Naive thymus-derived CD4-positive, alpha-beta T cell (primary cell): Measurements from ENCODE around the gene MYOCOS. TPM values are rescaled to one million over a fixed set of nuclear protein-coding genes. Genes with fewer than 3 reads are reported as not detected.
"Not testable (repeated sequence)": the region's sequence is repeated elsewhere in the genome, so short reads cannot be mapped to it uniquely, and the experiment has no call there.

ENCODE experiments used
- ATAC-seq: fragments of 150-1000 bp; cut with Tn5 transposase; 2 replicates; pipeline ENCODE4 v1.10.0; 2021; ENCODE audit warnings: mild to moderate bottlenecking, moderate library complexity
- CTCF ChIA-PET: fragments of 350-600 bp; sonication (Branson Sonifier 250); formaldehyde crosslinking; loops from one replicate; lab custom pipeline; 2021; ENCODE audit warnings: antibody characterized with exemption; lab: Charles Lee
- POLR2A ChIA-PET: fragments of 350-600 bp; sonication (Branson Sonifier 250); formaldehyde crosslinking; loops from one replicate; lab custom pipeline; 2021; ENCODE audit warnings: antibody characterized with exemption, inconsistent platforms; lab: Charles Lee
- DNase-seq, 9 donors: peaks; one replicate each; pipeline versions ENCODE4 v3.0.0 to v3.0.0-alpha.2; 2020 to 2022; ENCODE audit warnings: mixed read lengths in 1 of 9
- H3K27ac ChIP-seq: one replicate; pipeline ENCODE4 v1.7.0; 2013; ENCODE audit warnings: mild to moderate bottlenecking, low read depth, low read length, moderate library complexity
- H3K27me3 ChIP-seq, 2 donors: one replicate each; pipeline ENCODE4 v1.7.0; 2013; ENCODE audit warnings: low read length in 2 of 2, mild to moderate bottlenecking in 2 of 2, moderate library complexity in 2 of 2; ENCODE audit not compliant: control insufficient read depth in 2 of 2, insufficient read depth in 2 of 2
- H3K36me3 ChIP-seq, 3 experiments: 1 replicate in 2 of 3; 2 replicates in 1 of 3; pipeline ENCODE4 v1.7.0; 2013; ENCODE audit warnings: low read length in 3 of 3, mild to moderate bottlenecking in 3 of 3, moderate library complexity in 1 of 3; ENCODE audit not compliant: insufficient read depth in 3 of 3, control insufficient read depth in 2 of 3
- H3K4me1 ChIP-seq, 2 donors: one replicate each; pipeline ENCODE4 v1.7.0; 2013; ENCODE audit warnings: low read length in 2 of 2, mild to moderate bottlenecking in 2 of 2, moderate library complexity in 1 of 2; ENCODE audit not compliant: control insufficient read depth in 2 of 2, insufficient read depth in 2 of 2
- H3K4me3 ChIP-seq: 2 replicates; pipeline ENCODE4 v1.7.0; 2013; ENCODE audit warnings: mild to moderate bottlenecking, low read length
- H3K9me3 ChIP-seq, 3 experiments: 1 replicate in 2 of 3; 2 replicates in 1 of 3; pipeline ENCODE4 v1.7.0; 2013; ENCODE audit warnings: low read length in 3 of 3; ENCODE audit not compliant: control insufficient read depth in 2 of 3
- H3K27ac Mint-ChIP-seq, 9 donors: one replicate each; pipeline ENCODE4 v1.8.0; 2020 to 2022; ENCODE audit warnings: mixed read lengths in 9 of 9, mild to moderate bottlenecking in 8 of 9, moderate library complexity in 5 of 9, inconsistent platforms in 2 of 9
- H3K27me3 Mint-ChIP-seq, 5 donors: one replicate each; pipeline ENCODE4 v1.8.0; 2021 to 2022; ENCODE audit warnings: mixed read lengths in 5 of 5, mild to moderate bottlenecking in 1 of 5
- H3K36me3 Mint-ChIP-seq, 5 donors: one replicate each; pipeline ENCODE4 v1.8.0; 2020 to 2022; ENCODE audit warnings: mixed read lengths in 5 of 5, mild to moderate bottlenecking in 3 of 5, inconsistent platforms in 1 of 5
- H3K4me1 Mint-ChIP-seq, 7 donors: one replicate each; pipeline ENCODE4 v1.8.0; 2020 to 2022; ENCODE audit warnings: mixed read lengths in 7 of 7, mild to moderate bottlenecking in 3 of 7, inconsistent platforms in 1 of 7
- H3K4me3 Mint-ChIP-seq, 10 donors: one replicate each; pipeline ENCODE4 v1.8.0; 2020 to 2022; ENCODE audit warnings: mild to moderate bottlenecking in 10 of 10, mixed read lengths in 10 of 10, moderate library complexity in 6 of 10, inconsistent platforms in 2 of 10
- H3K9me3 Mint-ChIP-seq, 11 donors: one replicate each; pipeline ENCODE4 v1.8.0; 2020 to 2022; ENCODE audit warnings: mixed read lengths in 11 of 11, mild to moderate bottlenecking in 4 of 11, inconsistent platforms in 1 of 11, moderate library complexity in 1 of 11
- intact Hi-C, 2 donors: fragments of 100-400 bp; cut with micrococcal nuclease; formaldehyde crosslinking; loops; one replicate each; pipeline ENCODE4 v1.15.1; 2023
- polyA plus RNA-seq, 2 donors: library from polyadenylated mRNA; unstranded; fragments of 300-500 nt; fragmentation: Illumina TruSeq; gene quantifications; one replicate each; pipeline ENCODE4 v1.2.3, GENCODE V29; 2021
- total RNA-seq, 6 experiments: library from RNA in 5 of 6; stranded (reverse) in 5 of 6; gene quantifications; 1 replicate in 5 of 6; 2 replicates in 1 of 6; pipeline ENCODE4 v1.2.3 and lab custom pipeline; 2021 to 2026

Gene MYOCOS
- total and polyA plus RNA-seq, 7 experiments from 2014 or later, result 0.19 to 0.81 (median 0.31) TPM; not detected in 3

DNA sequence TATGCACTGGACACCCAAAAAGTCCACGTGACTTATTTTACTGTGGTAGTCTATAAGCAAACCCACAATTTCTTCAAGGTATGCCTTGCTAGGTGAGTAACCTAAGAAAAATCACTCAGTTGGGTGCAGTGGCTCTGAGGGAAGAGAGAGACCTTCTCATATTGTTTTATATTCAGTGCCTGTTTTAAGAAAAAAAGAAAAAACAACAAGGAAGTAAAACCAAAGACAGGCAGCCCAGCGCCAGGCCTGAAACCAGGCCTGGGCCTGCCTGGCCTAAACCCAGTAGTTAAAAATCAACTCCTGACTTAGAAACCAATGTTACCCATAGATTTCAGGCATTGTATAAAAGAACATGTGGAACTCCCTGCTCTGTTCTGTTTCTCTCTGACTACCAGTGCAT is 21.7 kb upstream of the MYOCOS start:
- H3K4me3 ChIP-seq, H3K4me1 ChIP-seq, H3K27me3 Mint-ChIP-seq, H3K27me3 ChIP-seq, CTCF ChIA-PET, H3K4me3 Mint-ChIP-seq, H3K27ac ChIP-seq, H3K27ac Mint-ChIP-seq, H3K36me3 ChIP-seq, ATAC-seq, H3K9me3 ChIP-seq, H3K36me3 Mint-ChIP-seq, POLR2A ChIA-PET, DNase-seq, H3K4me1 Mint-ChIP-seq: not testable (repeated sequence)
- peaks cover 0 to 13% (median 0%) of the 10 kb centered on the region in 11 donors for H3K9me3 Mint-ChIP-seq
- intact Hi-C loops, result loop anchor here in 1 of 2 donors (5.0 kb wide), 1 partner anchor 142 kb away; the partner anchor contains the start of gene VAMP4

DNA sequence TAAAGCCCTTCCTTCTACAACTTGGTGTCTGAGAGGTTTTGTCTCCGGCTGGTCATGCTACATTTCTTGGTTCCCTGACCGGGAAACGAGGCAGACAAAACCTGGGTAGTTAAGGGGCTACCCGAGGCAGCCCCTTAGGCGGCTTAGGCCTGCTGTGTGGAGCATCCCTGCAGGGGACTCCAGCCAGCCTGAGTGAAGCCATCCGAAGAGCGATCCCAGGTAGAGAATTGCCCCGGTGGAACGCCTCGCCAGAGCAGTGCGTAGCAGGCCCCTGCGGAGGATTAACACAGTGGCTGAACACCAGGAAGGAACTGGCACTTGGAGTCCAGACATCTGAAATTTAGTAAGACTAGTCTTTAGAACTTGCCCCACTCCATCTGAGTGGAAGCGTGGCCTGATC is 21.2 kb upstream of the MYOCOS start:
- Mint-ChIP-seq H3K36me3 (peaks cover 0 to 9% (median 2%) of the 10 kb centered on the region in 5 donors), H3K9me3 (peaks cover 0 to 13% (median 0%) of the 10 kb centered on the region in 11 donors), H3K4me3 (no peak overlapping the region), H3K27ac (no peak overlapping the region), H3K27me3 (no peaks in the 10 kb centered on the region), H3K4me1 (peaks cover 0 to 1% (median 0%) of the 10 kb centered on the region in 7 donors)
- no peaks in the 10 kb centered on the region for H3K9me3 ChIP-seq
- no peak overlapping the region for H3K4me3 ChIP-seq
- POLR2A ChIA-PET, result no interaction called here
- H3K36me3 ChIP-seq, result no peaks in the 10 kb centered on the region
- H3K27ac ChIP-seq, result no peak overlapping the region
- no peaks in the 10 kb centered on the region for H3K4me1 ChIP-seq
- intact Hi-C loops, result loop anchor here in 1 of 2 donors (5.0 kb wide), 1 partner anchor 141 kb away; the partner anchor contains the start of gene VAMP4
- H3K27me3 ChIP-seq, result no peaks in the 10 kb centered on the region
- ATAC-seq, result no peak
- CTCF ChIA-PET, result no interaction called here
- no peak for DNase-seq

DNA sequence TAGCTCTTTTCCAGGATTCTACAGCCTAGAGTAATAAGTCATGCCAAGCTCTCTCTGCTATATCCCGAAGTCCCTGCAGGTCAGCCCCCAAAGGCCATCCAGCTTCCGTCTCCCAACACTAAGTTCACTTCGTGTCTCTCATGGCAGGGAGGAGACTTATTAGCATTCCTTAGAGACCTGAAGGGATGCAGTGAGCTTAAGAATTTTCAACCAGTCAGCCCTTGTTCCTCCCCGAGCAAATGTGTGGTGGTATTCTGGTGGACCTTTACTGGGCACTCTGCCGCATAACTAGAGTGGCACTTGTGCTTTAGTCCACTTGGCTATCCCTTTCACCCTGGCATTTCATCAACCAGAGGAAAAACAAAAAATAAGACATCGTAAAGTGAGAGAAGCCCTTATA is 19.0 kb upstream of the MYOCOS start:
- DNase-seq, H3K4me3 Mint-ChIP-seq, H3K36me3 Mint-ChIP-seq, H3K9me3 Mint-ChIP-seq, H3K36me3 ChIP-seq, H3K4me1 Mint-ChIP-seq, H3K27ac Mint-ChIP-seq, ATAC-seq, H3K9me3 ChIP-seq, POLR2A ChIA-PET, CTCF ChIA-PET, H3K4me1 ChIP-seq, H3K27me3 Mint-ChIP-seq, H3K4me3 ChIP-seq, H3K27me3 ChIP-seq, H3K27ac ChIP-seq: not testable (repeated sequence)
- intact Hi-C loops, result loop anchor here in 1 of 2 donors (5.0 kb wide), 1 partner anchor 139 kb away; the partner anchor contains the start of gene VAMP4

DNA sequence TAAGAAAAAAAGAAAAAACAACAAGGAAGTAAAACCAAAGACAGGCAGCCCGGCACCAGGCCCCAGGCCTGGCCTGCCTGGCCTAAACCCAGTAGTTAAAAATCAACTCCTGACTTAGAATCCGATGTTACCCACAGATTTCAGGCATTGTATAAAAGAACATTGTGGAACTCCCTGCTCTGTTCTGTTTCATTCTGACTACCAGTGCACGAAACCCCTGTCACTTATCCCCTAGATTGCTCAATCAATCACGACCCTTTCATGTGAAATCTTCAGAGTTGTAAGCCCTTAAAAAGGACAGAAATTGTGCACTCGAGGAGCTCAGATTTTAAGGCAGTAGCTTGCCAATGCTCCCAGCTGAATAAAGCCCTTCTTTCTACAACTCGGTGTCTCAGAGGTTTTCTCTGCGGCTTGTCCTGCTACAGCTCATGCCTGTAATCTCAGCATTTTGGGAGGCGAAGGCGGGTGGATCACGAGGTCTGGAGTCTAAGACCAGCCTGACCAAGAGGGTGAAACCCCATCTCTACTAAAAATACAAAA is 15.6 kb upstream of the MYOCOS start:
- no peaks in the 10 kb centered on the region for H3K4me1 Mint-ChIP-seq
- H3K4me3 Mint-ChIP-seq, result no peak overlapping the region
- Histone ChIP-seq H3K4me1 (no peaks in the 10 kb centered on the region), H3K9me3 (no peaks in the 10 kb centered on the region), H3K36me3 (no peaks in the 10 kb centered on the region), H3K27me3 (no peaks in the 10 kb centered on the region), H3K4me3 (no peak overlapping the region), H3K27ac (no peak overlapping the region)
- peaks cover 0 to 2% (median 0%) of the 10 kb centered on the region in 11 donors for H3K9me3 Mint-ChIP-seq
- no peaks in the 10 kb centered on the region for H3K36me3 Mint-ChIP-seq
- no peaks in the 10 kb centered on the region for H3K27me3 Mint-ChIP-seq
- no peak for ATAC-seq
- H3K27ac Mint-ChIP-seq, result no peak overlapping the region
- CTCF ChIA-PET, result interaction anchor here (0.6 kb wide), 1 partner anchor 19 kb away, joined by 3 read pairs; no protein-coding TSS in a partner anchor
- intact Hi-C loops, result no loop called here
- DNase-seq, result no peak
- POLR2A ChIA-PET, result no interaction called here

- ATAC-seq, result no peak
- no peak overlapping the region for H3K4me3 Mint-ChIP-seq
- POLR2A ChIA-PET, result no interaction called here
Observed at GRCh38 chr1:171610385-171610784, 11.7 kb upstream of the MYOCOS start.

DNA sequence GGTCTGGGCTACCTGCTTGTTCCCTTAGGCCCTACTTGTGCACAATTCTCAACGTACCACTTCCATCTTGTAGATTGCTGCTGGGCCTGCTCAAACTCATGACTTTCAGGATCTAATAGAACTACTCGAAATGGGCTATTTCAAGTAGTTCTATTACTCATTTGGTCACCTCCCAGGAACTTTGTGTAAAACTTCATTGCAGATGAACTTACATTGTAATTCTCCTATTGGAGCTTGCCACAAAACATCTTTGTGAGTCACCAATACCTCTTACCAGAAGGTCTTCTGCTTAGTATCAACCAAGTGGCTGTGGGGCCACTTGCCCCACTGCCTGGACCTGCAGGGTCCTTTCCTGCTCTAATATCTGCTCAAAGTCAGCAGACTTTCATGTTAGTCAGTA is 10.7 kb upstream of the MYOCOS start:
- ChIA-PET POLR2A (no interaction called here), CTCF (no interaction called here)
- DNase-seq (no peak), ATAC-seq (no peak)
- Histone ChIP-seq H3K27ac (no peak overlapping the region), H3K36me3 (no peaks in the 10 kb centered on the region), H3K27me3 (no peaks in the 10 kb centered on the region), H3K4me3 (no peak overlapping the region), H3K9me3 (no peaks in the 10 kb centered on the region), H3K4me1 (no peaks in the 10 kb centered on the region)
- Mint-ChIP-seq H3K27me3 (no peaks in the 10 kb centered on the region), H3K27ac (no peak overlapping the region), H3K4me3 (no peak overlapping the region), H3K36me3 (no peaks in the 10 kb centered on the region), H3K4me1 (no peaks in the 10 kb centered on the region), H3K9me3 (peaks cover 0 to 2% (median 0%) of the 10 kb centered on the region in 11 donors)
- intact Hi-C loops, result no loop called here

More at GRCh38 chr1:171610385-171610784, 11.7 kb upstream of the MYOCOS start:
- no peaks in the 10 kb centered on the region for H3K9me3 ChIP-seq
- Mint-ChIP-seq H3K27me3 (no peaks in the 10 kb centered on the region), H3K36me3 (no peaks in the 10 kb centered on the region), H3K4me1 (no peaks in the 10 kb centered on the region), H3K9me3 (peaks cover 0 to 2% (median 0%) of the 10 kb centered on the region in 11 donors), H3K27ac (no peak overlapping the region)
- no peaks in the 10 kb centered on the region for H3K4me1 ChIP-seq
- no peak overlapping the region for H3K27ac ChIP-seq
- no peaks in the 10 kb centered on the region for H3K27me3 ChIP-seq
- no peaks in the 10 kb centered on the region for H3K36me3 ChIP-seq
- no peak overlapping the region for H3K4me3 ChIP-seq
- intact Hi-C loops, result no loop called here
- CTCF ChIA-PET, result no interaction called here
- no peak for DNase-seq

GRCh38 chr1:171613282-171613681 is 8.8 kb upstream of the MYOCOS start:
- Histone ChIP-seq H3K4me3 (no peak overlapping the region), H3K4me1 (no peaks in the 10 kb centered on the region), H3K9me3 (no peaks in the 10 kb centered on the region), H3K27me3 (no peaks in the 10 kb centered on the region), H3K27ac (no peak overlapping the region), H3K36me3 (no peaks in the 10 kb centered on the region)
- POLR2A ChIA-PET, result no interaction called here
- no peaks in the 10 kb centered on the region for H3K4me1 Mint-ChIP-seq
- H3K9me3 Mint-ChIP-seq, result no peaks in the 10 kb centered on the region
- peaks cover 0 to 4% (median 0%) of the 10 kb centered on the region in 5 donors for H3K27me3 Mint-ChIP-seq
- no peak for DNase-seq
- ATAC-seq, result no peak
- H3K36me3 Mint-ChIP-seq, result no peaks in the 10 kb centered on the region
- no peak overlapping the region for H3K4me3 Mint-ChIP-seq
- intact Hi-C loops, result no loop called here
- H3K27ac Mint-ChIP-seq, result no peak overlapping the region
- CTCF ChIA-PET, result no interaction called here
